Activated T-helper 2 cell treated with anti-CD3 and anti-CD28 coated beads, Interferon-gamma antibody, Interleukin-2, Interleukin-4, amounts not matched to agents 10 μg/mL and 5 μg/mL and 100 μg/mL, durations not matched to agents 14 hours and 24 hours and 36 hours (primary cell): ENCODE results near the gene PCDHB9. TPM values are rescaled to one million over a fixed set of nuclear protein-coding genes. Genes with fewer than 3 reads are reported as not detected.
"Not testable (repeated sequence)": the region's sequence is repeated elsewhere in the genome, so short reads cannot be mapped to it uniquely, and the experiment has no call there.

Experiments
- DNase-seq: peaks from one replicate; pipeline ENCODE4 v3.0.0; 2021; ENCODE audit warnings: low spot score
- H3K27ac Mint-ChIP-seq: one replicate; pipeline ENCODE4 v1.8.0; 2021; ENCODE audit warnings: mixed read lengths
- H3K27me3 Mint-ChIP-seq: one replicate; pipeline ENCODE4 v1.8.0; 2021; ENCODE audit warnings: low read depth, mixed read lengths
- H3K36me3 Mint-ChIP-seq: one replicate; pipeline ENCODE4 v1.8.0; 2021; ENCODE audit warnings: low read depth, mixed read lengths
- H3K4me1 Mint-ChIP-seq: one replicate; pipeline ENCODE4 v1.8.0; 2021; ENCODE audit warnings: low read depth, mixed read lengths
- H3K4me3 Mint-ChIP-seq: one replicate; pipeline ENCODE4 v1.8.0; 2021; ENCODE audit warnings: low read depth, mild to moderate bottlenecking, moderate library complexity, mixed read lengths
- H3K9me3 Mint-ChIP-seq: one replicate; pipeline ENCODE4 v1.8.0; 2021; ENCODE audit warnings: mixed read lengths
- intact Hi-C: fragments of 100-400 bp; cut with micrococcal nuclease; formaldehyde crosslinking; loops from one replicate; pipeline ENCODE4 v1.15.1; 2023
- total RNA-seq: library from RNA; stranded (reverse); gene quantifications from 2 replicates; pipeline ENCODE4 v1.2.3, GENCODE V29; 2022

PCDHB9 gene
- total RNA-seq, 1 donor from 2014 or later = not detected

- intact Hi-C loops = no loop called here
- H3K9me3 Mint-ChIP-seq = peaks cover 68% of the 10 kb centered on the region
- no peaks in the 10 kb centered on the region for H3K36me3 Mint-ChIP-seq
Observed at GRCh38 chr5:141196363-141196762, 9.4 kb downstream of the PCDHB9 start.

GRCh38 chr5:141199359-141200235 is 12.6 kb downstream of the PCDHB9 start, which contains the start of gene PCDHB11:
PCDHB11 (plus strand) TSS chr5:141199627; CDS start chr5:141199775, 148 bp downstream.
- Mint-ChIP-seq H3K4me1 (no peaks in the 10 kb centered on the region), H3K36me3 (no peaks in the 10 kb centered on the region), H3K4me3 (no peak within 1 kb of the TSS), H3K9me3 (peaks cover 51% of the 10 kb centered on the region), H3K27ac (no peak within 1 kb of the TSS), H3K27me3 (no peaks in the 10 kb centered on the region)
- no peak for DNase-seq
- intact Hi-C loops = no loop called here

More at GRCh38 chr5:141196363-141196762, 9.4 kb downstream of the PCDHB9 start:
- DNase-seq = no peak
- Mint-ChIP-seq H3K27ac (no peak overlapping the region), H3K4me1 (no peaks in the 10 kb centered on the region), H3K27me3 (no peaks in the 10 kb centered on the region), H3K4me3 (no peak overlapping the region)

GRCh38 chr5:141201126-141201525 is 14.2 kb downstream of the PCDHB9 start:
- DNase-seq, H3K36me3 Mint-ChIP-seq, H3K27me3 Mint-ChIP-seq, H3K4me1 Mint-ChIP-seq, intact Hi-C loops, H3K4me3 Mint-ChIP-seq, H3K27ac Mint-ChIP-seq: not testable (repeated sequence)
- peaks cover 43% of the 10 kb centered on the region for H3K9me3 Mint-ChIP-seq

DNA sequence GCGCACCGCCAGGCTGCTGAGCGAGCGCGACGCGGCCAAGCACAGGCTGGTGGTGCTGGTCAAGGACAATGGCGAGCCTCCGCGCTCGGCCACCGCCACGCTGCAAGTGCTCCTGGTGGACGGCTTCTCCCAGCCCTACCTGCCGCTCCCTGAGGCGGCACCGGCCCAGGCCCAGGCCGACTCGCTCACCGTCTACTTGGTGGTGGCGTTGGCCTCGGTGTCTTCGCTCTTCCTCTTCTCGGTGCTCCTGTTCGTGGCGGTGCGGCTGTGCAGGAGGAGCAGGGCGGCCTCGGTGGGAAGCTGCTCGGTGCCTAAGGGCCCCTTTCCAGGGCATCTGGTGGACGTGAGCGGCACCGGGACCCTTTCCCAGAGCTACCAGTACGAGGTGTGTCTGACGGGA is 14.7 kb downstream of the PCDHB9 start:
- H3K4me1 Mint-ChIP-seq, H3K27me3 Mint-ChIP-seq, H3K36me3 Mint-ChIP-seq, H3K27ac Mint-ChIP-seq, DNase-seq, intact Hi-C loops, H3K4me3 Mint-ChIP-seq: not testable (repeated sequence)
- H3K9me3 Mint-ChIP-seq = peaks cover 38% of the 10 kb centered on the region

- Mint-ChIP-seq H3K36me3 (no peaks in the 10 kb centered on the region), H3K4me3 (no peak within 1 kb of the TSS), H3K27ac (no peak within 1 kb of the TSS), H3K27me3 (no peaks in the 10 kb centered on the region), H3K9me3 (peaks cover 11% of the 10 kb centered on the region), H3K4me1 (no peaks in the 10 kb centered on the region)
- intact Hi-C loops = no loop called here
- no peak for DNase-seq
Observed at GRCh38 chr5:141208478-141208877, 21.5 kb downstream of the PCDHB9 start, which contains the start of gene PCDHB12. PCDHB12 (plus strand) TSS chr5:141208719; CDS start chr5:141208908, 189 bp downstream.

GRCh38 chr5:141210281-141210680 is 23.3 kb downstream of the PCDHB9 start:
- H3K4me1 Mint-ChIP-seq, intact Hi-C loops, H3K36me3 Mint-ChIP-seq, H3K27me3 Mint-ChIP-seq, H3K4me3 Mint-ChIP-seq, H3K27ac Mint-ChIP-seq, DNase-seq: not testable (repeated sequence)
- peaks cover 14% of the 10 kb centered on the region for H3K9me3 Mint-ChIP-seq

DNA sequence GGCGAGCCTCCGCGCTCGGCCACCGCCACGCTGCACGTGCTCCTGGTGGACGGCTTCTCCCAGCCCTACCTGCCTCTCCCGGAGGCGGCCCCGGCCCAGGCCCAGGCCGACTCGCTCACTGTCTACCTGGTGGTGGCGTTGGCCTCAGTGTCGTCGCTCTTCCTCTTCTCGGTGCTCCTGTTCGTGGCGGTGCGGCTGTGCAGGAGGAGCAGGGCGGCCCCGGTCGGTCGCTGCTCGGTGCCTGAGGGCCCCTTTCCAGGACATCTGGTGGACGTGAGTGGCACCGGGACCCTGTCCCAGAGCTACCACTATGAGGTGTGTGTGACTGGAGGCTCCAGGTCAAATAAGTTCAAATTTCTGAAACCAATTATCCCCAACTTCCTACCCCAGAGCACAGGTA is 23.9 kb downstream of the PCDHB9 start:
- H3K9me3 Mint-ChIP-seq = peaks cover 17% of the 10 kb centered on the region
- DNase-seq, H3K4me1 Mint-ChIP-seq, H3K27me3 Mint-ChIP-seq, H3K27ac Mint-ChIP-seq, intact Hi-C loops, H3K4me3 Mint-ChIP-seq, H3K36me3 Mint-ChIP-seq: not testable (repeated sequence)

DNA sequence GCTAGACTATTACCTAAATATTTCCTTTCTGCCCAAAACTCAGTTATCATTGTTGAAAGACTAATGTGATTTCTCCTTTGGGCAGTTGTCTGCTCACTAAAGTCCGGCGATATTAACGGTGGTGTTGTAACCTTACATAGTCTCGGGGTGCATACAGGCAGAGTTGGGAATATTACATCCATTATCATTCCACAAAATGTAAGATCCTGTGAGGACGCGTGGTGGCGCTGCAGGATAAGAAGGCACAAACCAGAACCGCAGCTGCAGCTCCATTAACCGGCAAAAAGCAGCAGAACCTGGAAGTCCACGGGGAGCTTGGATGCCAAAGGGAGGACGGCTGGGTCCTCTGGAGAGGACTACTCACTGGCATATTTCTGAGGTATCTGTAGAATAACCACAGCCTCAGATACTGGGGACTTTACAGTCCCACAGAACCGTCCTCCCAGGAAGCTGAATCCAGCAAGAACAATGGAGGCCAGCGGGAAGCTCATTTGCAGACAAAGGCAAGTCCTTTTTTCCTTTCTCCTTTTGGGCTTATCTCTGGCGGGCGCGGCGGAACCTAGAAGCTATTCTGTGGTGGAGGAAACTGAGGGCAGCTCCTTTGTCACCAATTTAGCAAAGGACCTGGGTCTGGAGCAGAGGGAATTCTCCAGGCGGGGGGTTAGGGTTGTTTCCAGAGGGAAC is 26.8 kb downstream of the PCDHB9 start, which contains the start of gene PCDHB13:
Gene PCDHB13, plus strand, starts transcription at position 264 of the 684 bp plus-strand sequence. Its CDS starts 205 bp downstream, at position 469.
- H3K4me3 Mint-ChIP-seq, H3K4me1 Mint-ChIP-seq, intact Hi-C loops, DNase-seq, H3K27me3 Mint-ChIP-seq, H3K36me3 Mint-ChIP-seq, H3K27ac Mint-ChIP-seq: not testable (repeated sequence)
- H3K9me3 Mint-ChIP-seq = peaks cover 34% of the 10 kb centered on the region

DNA sequence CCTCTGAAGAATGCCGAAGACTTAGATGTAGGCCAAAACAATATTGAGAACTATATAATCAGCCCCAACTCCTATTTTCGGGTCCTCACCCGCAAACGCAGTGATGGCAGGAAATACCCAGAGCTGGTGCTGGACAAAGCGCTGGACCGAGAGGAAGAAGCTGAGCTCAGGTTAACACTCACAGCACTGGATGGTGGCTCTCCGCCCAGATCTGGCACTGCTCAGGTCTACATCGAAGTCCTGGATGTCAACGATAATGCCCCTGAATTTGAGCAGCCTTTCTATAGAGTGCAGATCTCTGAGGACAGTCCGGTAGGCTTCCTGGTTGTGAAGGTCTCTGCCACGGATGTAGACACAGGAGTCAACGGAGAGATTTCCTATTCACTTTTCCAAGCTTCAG is 27.6 kb downstream of the PCDHB9 start:
- H3K36me3 Mint-ChIP-seq, DNase-seq, H3K4me3 Mint-ChIP-seq, H3K27me3 Mint-ChIP-seq, H3K4me1 Mint-ChIP-seq, H3K27ac Mint-ChIP-seq, intact Hi-C loops: not testable (repeated sequence)
- H3K9me3 Mint-ChIP-seq = peaks cover 39% of the 10 kb centered on the region

- H3K27me3 Mint-ChIP-seq, intact Hi-C loops: not testable (repeated sequence)
Observed at GRCh38 chr5:141215504-141215903, 28.5 kb downstream of the PCDHB9 start.

GRCh38 chr5:141216035-141216434 is 29.1 kb downstream of the PCDHB9 start:
- H3K4me3 Mint-ChIP-seq, intact Hi-C loops, DNase-seq, H3K36me3 Mint-ChIP-seq, H3K27me3 Mint-ChIP-seq, H3K27ac Mint-ChIP-seq, H3K4me1 Mint-ChIP-seq: not testable (repeated sequence)
- peaks cover 38% of the 10 kb centered on the region for H3K9me3 Mint-ChIP-seq

More at GRCh38 chr5:141215504-141215903, 28.5 kb downstream of the PCDHB9 start:
- DNase-seq, H3K4me3 Mint-ChIP-seq, H3K4me1 Mint-ChIP-seq, H3K36me3 Mint-ChIP-seq, H3K27ac Mint-ChIP-seq: not testable (repeated sequence)
- H3K9me3 Mint-ChIP-seq = peaks cover 38% of the 10 kb centered on the region

- Mint-ChIP-seq H3K4me1 (no peaks in the 10 kb centered on the region), H3K27ac (no peak within 1 kb of the TSS), H3K9me3 (peaks cover 41% of the 10 kb centered on the region), H3K4me3 (no peak within 1 kb of the TSS), H3K36me3 (no peaks in the 10 kb centered on the region), H3K27me3 (no peaks in the 10 kb centered on the region)
- no peak for DNase-seq
- intact Hi-C loops = no loop called here
Observed at GRCh38 chr5:141223112-141223783, 36.3 kb downstream of the PCDHB9 start, which contains the start of gene PCDHB14. PCDHB14 (plus strand) TSS chr5:141223343; CDS start chr5:141223506, 163 bp downstream.
